Duodenal mucosa (tissue), 2 donors: ENCODE results near the gene FBXW8.

Experiments
- H3K27ac ChIP-seq: one replicate; pipeline ENCODE4 v1.7.0; 2013; ENCODE audit warnings: low read depth, low read length
- H3K27me3 ChIP-seq, 2 donors: one replicate each; pipeline ENCODE4 v1.7.0; 2013; ENCODE audit warnings: low read length in 2 of 2, control low read depth in 1 of 2; ENCODE audit not compliant: insufficient read depth in 2 of 2, control insufficient read depth in 1 of 2
- H3K36me3 ChIP-seq, 2 donors: one replicate each; pipeline ENCODE4 v1.7.0; 2013; ENCODE audit warnings: low read length in 2 of 2, control low read depth in 1 of 2; ENCODE audit not compliant: insufficient read depth in 2 of 2, control insufficient read depth in 1 of 2
- H3K4me1 ChIP-seq, 2 donors: one replicate each; pipeline ENCODE4 v1.7.0; 2013; ENCODE audit warnings: low read length in 2 of 2, control low read depth in 1 of 2; ENCODE audit not compliant: insufficient read depth in 2 of 2, control insufficient read depth in 1 of 2
- H3K4me3 ChIP-seq, 2 donors: one replicate each; pipeline ENCODE4 v1.7.0; 2013; ENCODE audit warnings: low read length in 2 of 2, low read depth in 1 of 2
- H3K9ac ChIP-seq, 2 donors: one replicate each; pipeline ENCODE4 v1.7.0; 2013; ENCODE audit warnings: low read length in 2 of 2, low read depth in 1 of 2
- H3K9me3 ChIP-seq, 2 donors: one replicate each; pipeline ENCODE4 v1.7.0; 2013; ENCODE audit warnings: low read length in 2 of 2, control low read depth in 1 of 2; ENCODE audit not compliant: control insufficient read depth in 1 of 2

Gene FBXW8

GRCh38 chr12:116922194-116922897, 11.6 kb downstream of the FBXW8 start:
- H3K4me1 ChIP-seq: peaks cover 26 to 33% of the 10 kb centered on the region in 2 donors
- no peaks in the 10 kb centered on the region for H3K27me3 ChIP-seq
- H3K9ac ChIP-seq: no peak overlapping the region
- no peak overlapping the region for H3K27ac ChIP-seq
- H3K9me3 ChIP-seq: no peaks in the 10 kb centered on the region
- no peaks in the 10 kb centered on the region for H3K36me3 ChIP-seq
- no peak overlapping the region for H3K4me3 ChIP-seq

DNA sequence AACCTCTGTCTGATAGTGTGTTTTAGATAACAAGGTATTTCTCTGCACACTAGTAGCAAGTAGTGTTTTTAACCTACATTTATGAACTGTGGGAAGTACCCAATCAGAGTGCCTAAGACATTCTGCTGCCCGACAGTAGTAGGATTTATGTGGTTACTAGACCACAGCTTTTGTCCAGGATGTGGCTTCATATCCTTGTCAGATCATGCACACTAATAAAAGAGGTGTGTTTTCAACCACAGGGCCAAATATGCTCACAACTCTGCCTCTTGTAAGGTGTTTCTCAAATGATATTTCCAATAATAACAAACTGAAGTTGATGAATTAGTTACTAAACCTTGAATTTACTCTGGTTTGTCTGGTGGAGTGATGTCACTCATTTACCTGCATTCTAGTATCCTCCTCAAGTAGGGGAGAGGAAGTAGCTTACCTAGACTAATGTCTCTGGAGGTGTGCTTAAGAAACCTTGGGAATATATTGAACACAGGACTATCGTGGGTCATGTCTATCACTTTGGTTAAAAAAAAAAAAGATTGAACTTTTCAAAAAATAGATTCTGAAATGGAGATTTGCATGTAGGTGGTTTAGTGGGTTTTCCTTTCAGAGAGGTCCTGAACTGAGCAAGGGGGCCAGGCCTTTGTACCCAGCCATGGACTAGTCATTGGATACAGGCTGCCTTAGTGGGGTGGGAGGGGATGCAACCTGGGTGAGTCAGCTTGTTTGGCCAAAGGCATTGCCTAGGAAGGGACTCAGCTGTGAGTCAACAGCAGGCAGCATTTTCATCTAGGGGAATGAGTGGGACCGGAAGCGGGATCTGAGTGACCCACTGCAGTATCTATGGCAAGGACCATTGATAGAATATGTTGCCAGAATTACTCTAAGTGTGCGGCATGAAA, 14.1 kb downstream of the FBXW8 start:
- Histone ChIP-seq H3K27me3 (no peaks in the 10 kb centered on the region), H3K36me3 (peaks cover 0 to 6% of the 10 kb centered on the region in 2 donors), H3K9me3 (no peaks in the 10 kb centered on the region), H3K4me1 (peaks cover 9 to 14% of the 10 kb centered on the region in 2 donors), H3K27ac (no peak overlapping the region), H3K9ac (no peak overlapping the region), H3K4me3 (no peak overlapping the region)

DNA sequence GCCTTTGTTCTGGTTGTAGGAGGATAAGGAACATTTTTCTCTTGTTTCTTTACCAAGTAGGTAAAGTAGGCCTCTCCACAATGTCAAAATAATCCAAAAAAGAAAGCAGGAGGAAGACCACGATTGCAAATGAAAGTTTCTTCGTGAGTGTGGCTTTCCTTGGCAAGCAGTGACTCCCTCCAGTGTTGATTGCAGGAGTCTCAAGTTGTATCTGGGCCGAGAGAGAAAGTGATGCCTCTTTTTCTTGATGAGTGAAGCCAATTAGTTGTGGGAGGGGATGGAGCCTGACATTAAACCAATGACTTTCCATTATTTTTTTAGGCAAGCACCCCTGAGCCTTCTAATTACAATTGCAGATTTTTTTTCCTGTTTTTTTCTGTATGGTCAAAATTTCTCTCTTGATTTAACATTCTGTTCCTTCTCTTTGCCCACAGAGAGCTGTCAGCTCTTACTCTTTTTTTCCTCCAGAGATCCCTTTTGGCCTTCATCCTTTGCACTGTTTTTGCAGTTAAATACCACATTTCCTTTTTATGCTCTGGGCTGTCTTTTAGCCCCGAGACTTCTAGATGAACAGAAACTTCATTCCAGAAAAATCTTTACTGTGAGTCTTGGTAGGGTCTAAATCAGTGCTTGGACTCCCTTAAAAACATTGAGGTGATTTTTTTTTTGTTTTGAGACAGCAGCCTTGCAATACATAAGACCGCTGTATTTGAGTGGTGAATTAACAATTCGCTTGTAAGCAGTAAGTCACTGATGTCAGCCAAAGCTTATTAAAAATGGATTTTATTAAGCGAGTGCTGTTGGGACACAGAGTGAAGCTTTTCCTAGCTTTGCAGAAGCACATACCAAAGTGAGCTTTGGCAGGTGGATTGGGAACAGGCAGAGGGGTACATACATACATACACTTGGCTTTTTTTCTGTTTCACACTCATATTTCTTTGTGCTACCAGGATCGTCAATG, 15.8 kb downstream of the FBXW8 start:
- Histone ChIP-seq H3K27me3 (no peaks in the 10 kb centered on the region), H3K4me3 (no peak overlapping the region), H3K9me3 (no peaks in the 10 kb centered on the region), H3K27ac (no peak overlapping the region), H3K36me3 (peaks cover 0 to 6% of the 10 kb centered on the region in 2 donors), H3K9ac (no peak overlapping the region), H3K4me1 (peaks cover 0 to 4% of the 10 kb centered on the region in 2 donors)

GRCh38 chr12:116927244-116927940, 16.6 kb downstream of the FBXW8 start:
- Histone ChIP-seq H3K27me3 (no peaks in the 10 kb centered on the region), H3K4me1 (peaks cover 0 to 4% of the 10 kb centered on the region in 2 donors), H3K36me3 (peaks cover 0 to 6% of the 10 kb centered on the region in 2 donors), H3K9me3 (no peaks in the 10 kb centered on the region), H3K27ac (no peak overlapping the region), H3K4me3 (no peak overlapping the region), H3K9ac (no peak overlapping the region)

DNA sequence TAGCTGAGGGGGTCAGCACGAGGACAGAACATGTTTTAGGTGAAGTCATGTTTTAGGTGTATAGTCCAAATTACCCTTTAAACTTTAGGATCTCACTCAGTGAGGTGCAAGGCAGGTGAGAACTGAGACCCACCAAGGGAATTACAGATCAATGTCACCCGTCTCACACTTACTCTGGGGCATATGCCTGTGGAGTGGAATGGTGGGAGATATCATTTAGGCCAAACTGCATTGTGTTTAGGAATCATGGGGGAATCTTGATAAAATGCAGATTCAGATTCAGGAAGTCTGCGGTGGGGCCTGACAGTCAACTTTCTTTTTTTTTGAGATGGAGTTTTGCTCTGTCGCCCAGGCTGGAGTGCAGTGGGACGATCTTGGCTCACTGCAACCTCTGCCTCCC, 17.8 kb downstream of the FBXW8 start:
- peaks cover 0 to 4% of the 10 kb centered on the region in 2 donors for H3K4me1 ChIP-seq
- H3K4me3 ChIP-seq: no peak overlapping the region
- no peaks in the 10 kb centered on the region for H3K27me3 ChIP-seq
- peaks cover 0 to 6% of the 10 kb centered on the region in 2 donors for H3K36me3 ChIP-seq
- no peak overlapping the region for H3K9ac ChIP-seq
- no peaks in the 10 kb centered on the region for H3K9me3 ChIP-seq
- no peak overlapping the region for H3K27ac ChIP-seq

DNA sequence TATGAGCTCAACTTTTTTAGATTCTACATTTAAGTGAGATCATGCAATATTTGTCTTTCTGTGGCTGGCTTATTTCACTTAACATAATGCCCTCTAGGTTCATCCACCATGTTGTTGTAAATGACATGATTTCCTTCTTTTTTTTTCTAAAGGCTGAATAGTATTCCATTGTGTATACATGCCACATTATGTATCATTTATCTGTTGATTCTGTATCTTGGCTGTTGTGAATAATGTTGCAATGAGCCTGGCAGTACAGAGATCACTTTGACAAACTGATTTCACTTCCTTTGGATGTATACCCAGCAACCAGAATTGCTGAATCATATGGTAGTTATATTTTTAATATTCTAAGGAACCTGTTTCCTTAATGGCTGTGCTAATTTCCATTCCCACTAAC, 19.1 kb downstream of the FBXW8 start:
- Histone ChIP-seq H3K9me3 (no peaks in the 10 kb centered on the region), H3K27ac (no peak overlapping the region), H3K4me3 (no peak overlapping the region), H3K9ac (no peak overlapping the region), H3K36me3 (peaks cover 0 to 6% of the 10 kb centered on the region in 2 donors), H3K27me3 (no peaks in the 10 kb centered on the region), H3K4me1 (peaks cover 0 to 3% of the 10 kb centered on the region in 2 donors)

GRCh38 chr12:116931665-116932064, 20.9 kb downstream of the FBXW8 start:
- peaks cover 0 to 12% of the 10 kb centered on the region in 2 donors for H3K36me3 ChIP-seq
- no peak overlapping the region for H3K27ac ChIP-seq
- H3K4me3 ChIP-seq: no peak overlapping the region
- no peaks in the 10 kb centered on the region for H3K9me3 ChIP-seq
- no peaks in the 10 kb centered on the region for H3K27me3 ChIP-seq
- peaks cover 0 to 10% of the 10 kb centered on the region in 2 donors for H3K4me1 ChIP-seq
- no peak overlapping the region for H3K9ac ChIP-seq

GRCh38 chr12:116933091-116933490, 22.3 kb downstream of the FBXW8 start:
- H3K27ac ChIP-seq: no peak overlapping the region
- H3K9ac ChIP-seq: no peak overlapping the region
- no peaks in the 10 kb centered on the region for H3K27me3 ChIP-seq
- no peak overlapping the region for H3K4me3 ChIP-seq
- no peaks in the 10 kb centered on the region for H3K9me3 ChIP-seq
- peaks cover 0 to 10% of the 10 kb centered on the region in 2 donors for H3K4me1 ChIP-seq
- H3K36me3 ChIP-seq: peaks cover 0 to 16% of the 10 kb centered on the region in 2 donors

- Histone ChIP-seq H3K36me3 (peaks cover 0 to 11% of the 10 kb centered on the region in 2 donors), H3K4me3 (no peak overlapping the region), H3K27ac (no peak overlapping the region), H3K4me1 (peaks cover 0 to 10% of the 10 kb centered on the region in 2 donors), H3K9me3 (no peaks in the 10 kb centered on the region), H3K9ac (no peak overlapping the region), H3K27me3 (no peaks in the 10 kb centered on the region)
Measured at GRCh38 chr12:116933512-116934246, 22.9 kb downstream of the FBXW8 start.
